MM.1S (cell line): ENCODE data around the gene RAG2.

Experiments
- DNase-seq: peaks from one replicate; pipeline ENCODE4 v3.0.0-alpha.2; 2015
- H2AFZ ChIP-seq: fragments of 300-600 bp; sonication (generic); 2 replicates; pipeline ENCODE4 v1.6.0; 2016; ENCODE audit warnings: antibody characterized with exemption, low read length
- H3F3A ChIP-seq: fragments of 300-600 bp; sonication (generic); 2 replicates; pipeline ENCODE4 v1.6.1; 2016; ENCODE audit warnings: mild to moderate bottlenecking, antibody characterized with exemption, low read length, moderate library complexity, mixed read lengths; ENCODE audit not compliant: insufficient read depth
- H3K27ac ChIP-seq: fragments of 300-600 bp; sonication (generic); 2 replicates; pipeline ENCODE4 v1.5.1; 2016; ENCODE audit warnings: mild to moderate bottlenecking, low read length
- H3K27me3 ChIP-seq: fragments of 300-600 bp; sonication (generic); replicated peaks from 2 replicates; pipeline ENCODE4 v1.6.0; 2016; ENCODE audit warnings: low read length; ENCODE audit not compliant: insufficient read depth
- H3K36me3 ChIP-seq: fragments of 300-600 bp; sonication (generic); replicated peaks from 2 replicates; pipeline ENCODE4 v1.6.1; 2016; ENCODE audit warnings: mild to moderate bottlenecking, low read length, mixed read lengths; ENCODE audit not compliant: insufficient read depth
- H3K4me1 ChIP-seq: fragments of 300-600 bp; sonication (generic); 2 replicates; pipeline ENCODE4 v1.6.1; 2016; ENCODE audit warnings: low read length, mixed read lengths
- H3K4me2 ChIP-seq: fragments of 300-600 bp; sonication (generic); 2 replicates; pipeline ENCODE4 v1.6.0; 2016; ENCODE audit warnings: low read depth, low read length
- H3K4me3 ChIP-seq: fragments of 300-600 bp; sonication (generic); 2 replicates; pipeline ENCODE4 v1.5.1; 2016; ENCODE audit warnings: low read length, mixed read lengths
- H3K79me2 ChIP-seq: fragments of 300-600 bp; sonication (generic); 2 replicates; pipeline ENCODE4 v1.6.1; 2016; ENCODE audit warnings: mixed run types, low read length, mixed read lengths
- H3K9ac ChIP-seq: fragments of 300-600 bp; sonication (generic); 2 replicates; pipeline ENCODE4 v1.6.1; 2016; ENCODE audit warnings: low read length, mixed read lengths
- H3K9me2 ChIP-seq: fragments of 300-600 bp; sonication (generic); replicated peaks from 2 replicates; pipeline ENCODE4 v1.6.1; 2016; ENCODE audit warnings: mild to moderate bottlenecking, low read length, mixed read lengths; ENCODE audit not compliant: insufficient read depth
- H3K9me3 ChIP-seq: fragments of 300-600 bp; sonication (generic); replicated peaks from 2 replicates; pipeline ENCODE4 v1.6.1; 2016; ENCODE audit warnings: mild to moderate bottlenecking, low read length, mixed read lengths; ENCODE audit not compliant: insufficient read depth
- H4K20me1 ChIP-seq: fragments of 300-600 bp; sonication (generic); 2 replicates; pipeline ENCODE4 v1.6.1; 2016; ENCODE audit warnings: mild to moderate bottlenecking, low read length, moderate library complexity, mixed read lengths; ENCODE audit not compliant: insufficient read depth
- CTCF ChIP-seq: fragments of 300-600 bp; sonication (generic); IDR thresholded peaks from 2 replicates; pipeline ENCODE4 v1.5.1; 2016; ENCODE audit warnings: antibody characterized with exemption, low read length, mixed read lengths
- EZH2 ChIP-seq: fragments of 300-600 bp; sonication (generic); optimal IDR thresholded peaks from 2 replicates; pipeline ENCODE3; 2017; ENCODE audit warnings: low read depth, mild to moderate bottlenecking, antibody characterized with exemption, low read length, mixed read lengths
- EZH2phosphoT487 ChIP-seq: fragments of 300-600 bp; sonication (generic); IDR thresholded peaks from 2 replicates; pipeline ENCODE4 v1.6.1; 2018; ENCODE audit warnings: antibody characterized with exemption, low read length

RAG2 gene

DNA sequence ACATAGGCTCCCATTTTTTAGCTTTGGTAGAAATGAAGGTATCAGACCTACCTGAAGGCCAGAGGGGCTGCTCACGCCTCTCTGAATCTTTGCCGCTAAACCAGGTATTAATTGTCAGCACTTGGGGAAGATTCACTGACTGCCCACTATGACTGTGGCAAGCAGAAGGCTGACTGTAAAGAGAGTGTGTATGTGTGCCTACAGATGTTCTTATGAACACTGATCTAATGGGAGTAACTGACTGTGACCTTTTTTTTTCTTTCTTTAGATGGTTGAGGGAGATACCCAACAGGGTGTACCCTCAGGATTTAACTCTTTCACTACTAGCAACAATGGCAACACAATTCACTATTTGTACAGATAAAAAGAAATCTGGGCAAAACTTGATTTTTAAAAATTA lies at the start of gene RAG2:
Gene RAG2 (minus strand): TSS at position 186 of the 400 bp plus-strand sequence. CDS start 4,068 bp downstream, outside the sequence.
- no peaks in the 10 kb centered on the region for H3K4me1 ChIP-seq
- H3K79me2 ChIP-seq = no peaks in the 10 kb centered on the region
- H3K9me2 ChIP-seq = no peaks in the 10 kb centered on the region
- no peaks in the 10 kb centered on the region for H3K36me3 ChIP-seq
- H3K27me3 ChIP-seq = no peaks in the 10 kb centered on the region
- no peaks in the 10 kb centered on the region for H4K20me1 ChIP-seq
- no peak for TF ChIP-seq EZH2
- no peak for TF ChIP-seq CTCF
- no peak for TF ChIP-seq EZH2phosphoT487
- H2AFZ ChIP-seq = no peak within 1 kb of the TSS
- no peak for DNase-seq
- no peak within 1 kb of the TSS for H3K9ac ChIP-seq
- no peak within 1 kb of the TSS for H3K4me3 ChIP-seq
- no peaks in the 10 kb centered on the region for H3F3A ChIP-seq
- no peaks in the 10 kb centered on the region for H3K9me3 ChIP-seq
- no peak within 1 kb of the TSS for H3K4me2 ChIP-seq
- no peak within 1 kb of the TSS for H3K27ac ChIP-seq

- Histone ChIP-seq H3F3A (no peaks in the 10 kb centered on the region), H3K4me1 (no peaks in the 10 kb centered on the region), H3K9me2 (no peaks in the 10 kb centered on the region), H4K20me1 (no peaks in the 10 kb centered on the region), H3K4me2 (no peak overlapping the region), H2AFZ (no peak overlapping the region), H3K4me3 (no peak overlapping the region), H3K27me3 (no peaks in the 10 kb centered on the region), H3K9me3 (no peaks in the 10 kb centered on the region), H3K36me3 (no peaks in the 10 kb centered on the region), H3K9ac (no peak overlapping the region), H3K27ac (no peak overlapping the region), H3K79me2 (no peaks in the 10 kb centered on the region)
- no peak for DNase-seq
- no peak for TF ChIP-seq EZH2phosphoT487
- no peak for TF ChIP-seq EZH2
- TF ChIP-seq CTCF = no peak
Observed at GRCh38 chr11:36638556-36638955, 40.5 kb upstream of the RAG2 start.

DNA sequence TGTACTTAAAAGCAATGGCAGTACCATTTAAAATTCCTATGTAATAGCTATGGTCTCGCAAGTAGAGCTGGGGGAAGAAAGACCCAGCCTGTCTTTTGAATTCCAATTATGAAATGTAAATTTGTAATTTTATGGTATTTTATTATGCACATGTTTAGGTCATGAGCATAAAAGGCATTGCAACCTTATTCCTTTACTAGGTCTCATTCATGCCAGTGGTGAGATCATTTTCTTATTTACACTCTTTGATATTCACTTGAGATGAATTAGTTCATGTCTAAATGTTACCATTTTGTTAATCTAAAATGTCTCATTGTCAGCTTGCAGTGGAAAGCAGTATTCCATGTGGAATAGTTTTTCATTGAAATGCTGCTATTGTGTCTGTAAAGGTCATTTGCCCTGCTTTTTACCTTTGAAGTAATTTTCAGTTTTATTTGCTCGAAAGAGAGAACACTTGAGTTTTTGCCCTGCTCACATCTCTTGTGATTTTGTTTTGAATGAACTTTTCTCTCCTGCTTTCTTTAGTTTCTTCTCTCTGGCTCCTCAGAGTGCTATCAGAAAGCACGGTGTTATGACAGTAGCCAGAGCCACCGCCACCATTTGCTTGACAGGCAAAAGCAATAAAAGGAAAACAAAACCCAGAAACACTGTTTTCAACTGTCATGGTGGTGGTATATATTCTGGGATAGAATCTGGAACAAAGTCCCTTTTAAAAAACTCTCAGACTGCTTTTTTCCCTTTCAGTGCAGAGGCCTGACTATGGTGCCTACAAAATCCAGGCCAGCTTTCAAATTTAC lies 37.2 kb upstream of the RAG2 start:
- 0 out of 2 replicates have a peak, but pooled peaks cover 3% of the 10 kb centered on the region for H3K4me1 ChIP-seq
- no peaks in the 10 kb centered on the region for H3F3A ChIP-seq
- H3K79me2 ChIP-seq = no peaks in the 10 kb centered on the region
- no peak overlapping the region for H3K27ac ChIP-seq
- H3K36me3 ChIP-seq = no peaks in the 10 kb centered on the region
- no peak for TF ChIP-seq EZH2
- TF ChIP-seq CTCF = no peak
- H3K9me3 ChIP-seq = no peaks in the 10 kb centered on the region
- H3K4me3 ChIP-seq = no peak overlapping the region
- H3K27me3 ChIP-seq = no peaks in the 10 kb centered on the region
- no peaks in the 10 kb centered on the region for H4K20me1 ChIP-seq
- no peak overlapping the region for H3K9ac ChIP-seq
- no peak for DNase-seq
- H3K9me2 ChIP-seq = no peaks in the 10 kb centered on the region
- H2AFZ ChIP-seq = no peak overlapping the region
- no peak overlapping the region for H3K4me2 ChIP-seq
